ENCODE results near the gene DSG2.

GRCh38 chr18:31586616-31587015 lies 88.6 kb downstream of the DSG2 start:
- TF ChIP-seq CTCF (conservative IDR thresholded peaks at IDR 0.05; ENCODE audit: low read depth, low read length) (no peak), EZH2 (IDR thresholded peaks at IDR 0.05; ENCODE audit: borderline replicate concordance, low read depth, low read length, poor library complexity, severe bottlenecking) (no peak)

Data from A673 (cell line).